ENCODE data around the gene ZNF846.

DNA sequence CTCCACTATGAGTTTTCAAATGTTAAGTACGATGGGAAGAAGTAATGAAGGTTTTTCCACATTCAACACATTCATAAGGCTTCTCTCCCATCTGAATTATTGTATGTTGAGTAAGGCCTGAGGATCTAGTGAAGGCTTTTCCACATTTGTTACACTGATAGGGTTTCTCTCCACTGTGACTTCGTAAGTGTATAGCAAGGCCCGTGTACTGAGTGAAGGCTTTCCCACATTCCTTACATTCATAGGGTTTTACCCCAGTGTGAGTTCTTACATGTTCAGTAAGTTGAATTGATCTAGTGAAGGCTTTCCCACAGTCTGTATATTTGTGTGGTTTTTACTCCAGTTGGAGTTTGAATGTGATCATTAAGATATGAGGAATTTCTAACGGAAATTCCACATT lies 44.4 kb downstream of the ZNF846 start:
- TF ChIP-seq, protein P1, sequence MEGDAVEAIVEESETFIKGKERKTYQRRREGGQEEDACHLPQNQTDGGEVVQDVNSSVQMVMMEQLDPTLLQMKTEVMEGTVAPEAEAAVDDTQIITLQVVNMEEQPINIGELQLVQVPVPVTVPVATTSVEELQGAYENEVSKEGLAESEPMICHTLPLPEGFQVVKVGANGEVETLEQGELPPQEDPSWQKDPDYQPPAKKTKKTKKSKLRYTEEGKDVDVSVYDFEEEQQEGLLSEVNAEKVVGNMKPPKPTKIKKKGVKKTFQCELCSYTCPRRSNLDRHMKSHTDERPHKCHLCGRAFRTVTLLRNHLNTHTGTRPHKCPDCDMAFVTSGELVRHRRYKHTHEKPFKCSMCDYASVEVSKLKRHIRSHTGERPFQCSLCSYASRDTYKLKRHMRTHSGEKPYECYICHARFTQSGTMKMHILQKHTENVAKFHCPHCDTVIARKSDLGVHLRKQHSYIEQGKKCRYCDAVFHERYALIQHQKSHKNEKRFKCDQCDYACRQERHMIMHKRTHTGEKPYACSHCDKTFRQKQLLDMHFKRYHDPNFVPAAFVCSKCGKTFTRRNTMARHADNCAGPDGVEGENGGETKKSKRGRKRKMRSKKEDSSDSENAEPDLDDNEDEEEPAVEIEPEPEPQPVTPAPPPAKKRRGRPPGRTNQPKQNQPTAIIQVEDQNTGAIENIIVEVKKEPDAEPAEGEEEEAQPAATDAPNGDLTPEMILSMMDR (IDR thresholded peaks at IDR 0.05 in 8 of 11, conservative IDR thresholded peaks at IDR 0.05 in 3 of 11): no peak
- TF ChIP-seq POLR2A (IDR thresholded peaks at IDR 0.05) (no peak), POLR2AphosphoS5 (IDR thresholded peaks at IDR 0.05) (no peak)
